ENCODE data around the gene NAA11.

GRCh38 chr4:79272126-79272525 is 53.7 kb downstream of the NAA11 start:
- no peak for TF ChIP-seq CTCF (conservative IDR thresholded peaks at IDR 0.05 in 1 of 2, IDR thresholded peaks at IDR 0.05 in 1 of 2; ENCODE audit: low read depth in 1 of 2, low read length in 2 of 2)
- TF ChIP-seq EZH2 (IDR thresholded peaks at IDR 0.05; ENCODE audit: low read length, missing control alignments), result no peak
